Urinary bladder (tissue), 4 donors: ENCODE results near the gene ACCSL. TPM values are rescaled to one million over a fixed set of nuclear protein-coding genes. Genes with fewer than 3 reads are reported as not detected.

Source experiments
- DNase-seq: peaks from one replicate; pipeline ENCODE4 v3.0.0-alpha.2; 2015; ENCODE audit errors: extremely low spot score
- H3K27ac ChIP-seq: one replicate; pipeline ENCODE4 v1.5.1; 2013; ENCODE audit warnings: low read depth, mild to moderate bottlenecking, moderate library complexity
- H3K36me3 ChIP-seq: one replicate; pipeline ENCODE4 v1.6.1; 2013; ENCODE audit warnings: mild to moderate bottlenecking, moderate library complexity; ENCODE audit not compliant: insufficient read depth
- H3K4me1 ChIP-seq: one replicate; pipeline ENCODE4 v1.6.1; 2013; ENCODE audit warnings: mild to moderate bottlenecking, moderate library complexity; ENCODE audit not compliant: insufficient read depth
- H3K4me3 ChIP-seq: one replicate; pipeline ENCODE4 v1.5.1; 2013; ENCODE audit warnings: low read depth, low read length
- WGBS: extraction: QIAGEN DNeasy Blood & Tissue Kit; methylation state at CpG from one replicate; pipeline ENCODE4 v1.1.7; 2013; 5-methylcytosine and 5-hydroxymethylcytosine counted together
- polyA plus RNA-seq: library from polyadenylated mRNA; stranded (reverse); fragments of 200-250 nt; gene quantifications from one replicate; pipeline ENCODE4 v1.2.3, GENCODE V29; 2013
- total RNA-seq: library from RNA; depleted of rRNA; stranded (reverse); fragments of >200 nt; gene quantifications from one replicate; pipeline ENCODE4 v1.2.3, GENCODE V29; 2014
- donor health status: healthy with polysubstance abuse.
- donor health status: healthy.

Gene ACCSL
- total and polyA plus RNA-seq, 2 donors = not detected

- no peak for DNase-seq
- H3K4me1 ChIP-seq = no peaks in the 10 kb centered on the region
- no peak overlapping the region for H3K4me3 ChIP-seq
- H3K27ac ChIP-seq = no peak overlapping the region
- H3K36me3 ChIP-seq = no peaks in the 10 kb centered on the region
- 85% methylated on average over 1 of the region's 1 CpG for WGBS
Measured at GRCh38 chr11:44011797-44012196, 36.0 kb upstream of the ACCSL start.

- H3K4me1 ChIP-seq = no peaks in the 10 kb centered on the region
- DNase-seq = no peak
- 87% methylated on average over 8 of the region's 8 CpGs for WGBS
- no peak overlapping the region for H3K4me3 ChIP-seq
- H3K36me3 ChIP-seq = no peaks in the 10 kb centered on the region
- H3K27ac ChIP-seq = no peak overlapping the region
Measured at GRCh38 chr11:44014968-44015623, 32.7 kb upstream of the ACCSL start.

- no peaks in the 10 kb centered on the region for H3K4me1 ChIP-seq
- no peaks in the 10 kb centered on the region for H3K36me3 ChIP-seq
- no peak overlapping the region for H3K4me3 ChIP-seq
- DNase-seq = no peak
- no peak overlapping the region for H3K27ac ChIP-seq
- over 99% methylated on average over 3 of the region's 3 CpGs for WGBS
Measured at GRCh38 chr11:44015624-44016007, 32.2 kb upstream of the ACCSL start.

- Histone ChIP-seq H3K27ac (no peak overlapping the region), H3K36me3 (no peaks in the 10 kb centered on the region), H3K4me1 (no peaks in the 10 kb centered on the region), H3K4me3 (no peak overlapping the region)
- WGBS = 32% methylated on average over 5 of the region's 5 CpGs
- DNase-seq = no peak
Measured at GRCh38 chr11:44016131-44016530, 31.6 kb upstream of the ACCSL start.

GRCh38 chr11:44016546-44017442 lies 31.0 kb upstream of the ACCSL start:
- WGBS = 93% methylated on average over 2 of the region's 2 CpGs
- H3K4me1 ChIP-seq = no peaks in the 10 kb centered on the region

GRCh38 chr11:44017443-44018126 lies 30.2 kb upstream of the ACCSL start:
- WGBS = 46% methylated on average over 3 of the region's 3 CpGs
- no peak overlapping the region for H3K27ac ChIP-seq
- no peaks in the 10 kb centered on the region for H3K4me1 ChIP-seq
- no peak overlapping the region for H3K4me3 ChIP-seq
- no peak for DNase-seq
- no peaks in the 10 kb centered on the region for H3K36me3 ChIP-seq

More at GRCh38 chr11:44016546-44017442, 31.0 kb upstream of the ACCSL start:
- no peak for DNase-seq
- Histone ChIP-seq H3K36me3 (no peaks in the 10 kb centered on the region), H3K27ac (no peak overlapping the region), H3K4me3 (no peak overlapping the region)

- Histone ChIP-seq H3K4me1 (no peaks in the 10 kb centered on the region), H3K36me3 (no peaks in the 10 kb centered on the region), H3K4me3 (no peak overlapping the region), H3K27ac (no peak overlapping the region)
- WGBS = 16% methylated on average over 4 of the region's 4 CpGs
- no peak for DNase-seq
Measured at GRCh38 chr11:44018127-44018521, 29.7 kb upstream of the ACCSL start.

- Histone ChIP-seq H3K4me3 (no peak overlapping the region), H3K36me3 (no peaks in the 10 kb centered on the region), H3K27ac (no peak overlapping the region), H3K4me1 (no peaks in the 10 kb centered on the region)
- DNase-seq = no peak
- 65% methylated on average over 2 of the region's 2 CpGs for WGBS
Measured at GRCh38 chr11:44018829-44019228, 29.0 kb upstream of the ACCSL start.

- Histone ChIP-seq H3K36me3 (no peaks in the 10 kb centered on the region), H3K4me1 (no peaks in the 10 kb centered on the region), H3K4me3 (no peak overlapping the region), H3K27ac (no peak overlapping the region)
- 92% methylated on average over 1 of the region's 1 CpG for WGBS
- no peak for DNase-seq
Measured at GRCh38 chr11:44024977-44025376, 22.8 kb upstream of the ACCSL start.

- no peaks in the 10 kb centered on the region for H3K4me1 ChIP-seq
- no peaks in the 10 kb centered on the region for H3K36me3 ChIP-seq
- DNase-seq = no peak
- H3K27ac ChIP-seq = no peak overlapping the region
- H3K4me3 ChIP-seq = no peak overlapping the region
Measured at GRCh38 chr11:44025727-44026126, 22.1 kb upstream of the ACCSL start.

- WGBS = 85% methylated on average over 1 of the region's 1 CpG
- no peak for DNase-seq
- H3K4me1 ChIP-seq = no peaks in the 10 kb centered on the region
- no peak overlapping the region for H3K27ac ChIP-seq
- no peak overlapping the region for H3K4me3 ChIP-seq
- no peaks in the 10 kb centered on the region for H3K36me3 ChIP-seq
Measured at GRCh38 chr11:44028401-44028800, 19.4 kb upstream of the ACCSL start.

GRCh38 chr11:44028816-44029506 lies 18.8 kb upstream of the ACCSL start:
- WGBS = 96% methylated on average over 3 of the region's 3 CpGs
- Histone ChIP-seq H3K36me3 (no peaks in the 10 kb centered on the region), H3K27ac (no peak overlapping the region), H3K4me1 (no peaks in the 10 kb centered on the region), H3K4me3 (no peak overlapping the region)
- no peak for DNase-seq

- no peaks in the 10 kb centered on the region for H3K36me3 ChIP-seq
- no peak overlapping the region for H3K27ac ChIP-seq
- H3K4me3 ChIP-seq = no peak overlapping the region
- WGBS = 100% methylated on average over 1 of the region's 1 CpG
- no peaks in the 10 kb centered on the region for H3K4me1 ChIP-seq
- DNase-seq = no peak
Measured at GRCh38 chr11:44029507-44029845, 18.3 kb upstream of the ACCSL start.
